ENCODE measurements around the gene CXorf49B.
"Not testable (repeated sequence)": the region's sequence is repeated elsewhere in the genome, so short reads cannot be mapped to it uniquely, and the experiment has no call there.

Gene CXorf49B

DNA sequence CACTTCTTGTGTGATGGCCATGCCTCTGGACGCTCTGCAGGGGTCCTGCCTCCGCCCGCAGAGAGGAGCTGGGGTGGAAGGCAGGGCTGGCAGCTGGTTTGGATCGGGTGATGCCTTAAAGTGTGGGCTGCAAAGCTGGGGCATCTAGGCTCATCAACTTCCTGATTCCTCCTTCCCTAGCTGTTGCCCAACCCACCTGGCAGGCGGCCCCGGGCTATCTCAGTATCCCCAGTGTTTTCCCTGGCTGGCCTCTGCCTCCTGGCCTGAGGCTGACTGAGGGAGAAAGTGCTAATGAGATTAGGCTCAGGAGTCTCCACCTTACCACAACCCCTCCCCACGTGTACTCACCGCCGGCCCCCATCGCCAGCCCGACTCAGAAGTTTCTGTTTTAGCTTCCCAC lies 1.7 kb downstream of the CXorf49B start:
- not testable (repeated sequence) for DNase-seq; H3K79me1 ChIP-seq (ENCODE audit: low read length); H3K4me1 ChIP-seq (ENCODE audit: control insufficient read depth in 1 of 2, insufficient read depth in 2 of 2, low read length in 2 of 2); H3K27ac ChIP-seq (ENCODE audit: low read depth, low read length); H2AK5ac ChIP-seq (ENCODE audit: low read length); H3K36me3 ChIP-seq (ENCODE audit: control insufficient read depth in 1 of 2, insufficient read depth in 2 of 2, low read length in 2 of 2); H3K4me3 ChIP-seq (ENCODE audit: low read depth, low read length); H2BK120ac ChIP-seq (ENCODE audit: insufficient read depth, low read length, poor library complexity); H3K18ac ChIP-seq (ENCODE audit: low read length); H2BK5ac ChIP-seq (ENCODE audit: low read depth, low read length, poor library complexity); H3K79me2 ChIP-seq (ENCODE audit: control insufficient read depth, insufficient read depth, low read length, poor library complexity); H4K8ac ChIP-seq (ENCODE audit: low read depth, low read length); H3K27me3 ChIP-seq (ENCODE audit: insufficient read depth, low read length); H3K4me2 ChIP-seq (ENCODE audit: low read length); H4K12ac ChIP-seq (ENCODE audit: low read depth, low read length); H4K91ac ChIP-seq (ENCODE audit: low read depth, low read length); H2AFZ ChIP-seq (ENCODE audit: insufficient read depth, low read length, poor library complexity); H3K14ac ChIP-seq (ENCODE audit: low read length); H3K4ac ChIP-seq (ENCODE audit: low read depth, low read length); H3K9me3 ChIP-seq (ENCODE audit: insufficient read depth, low read depth, low read length); H2BK12ac ChIP-seq (ENCODE audit: low read length); H3K9ac ChIP-seq (ENCODE audit: low read length); H3K23ac ChIP-seq (ENCODE audit: low read length)
- no CpG with 5 or more reads among the region's 11 CpGs for WGBS (ENCODE audit: extremely low coverage, insufficient coverage, insufficient read length)

DNA sequence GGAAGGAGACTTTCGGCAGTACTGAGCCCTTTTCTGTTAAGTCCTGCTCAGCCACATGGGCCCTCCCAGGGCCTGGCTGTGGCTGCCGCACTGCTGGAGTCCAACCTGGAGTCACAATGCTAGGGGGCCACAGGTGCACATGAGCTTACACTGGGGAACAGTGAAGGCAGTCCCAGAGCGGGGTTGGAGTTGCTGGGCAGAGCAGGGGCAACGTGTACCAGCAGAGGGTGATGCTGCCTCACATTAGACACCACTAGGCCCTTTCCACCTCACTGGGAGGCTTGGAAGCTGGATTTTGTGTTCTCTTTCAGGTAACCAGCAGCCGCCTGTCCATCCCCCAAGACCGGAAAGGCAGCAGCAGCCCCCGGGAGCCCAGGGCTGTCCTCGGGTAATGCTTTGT lies 2.5 kb downstream of the CXorf49B start:
- H3K4ac ChIP-seq (ENCODE audit: low read depth, low read length); H3K4me1 ChIP-seq (ENCODE audit: control insufficient read depth in 1 of 2, insufficient read depth in 2 of 2, low read length in 2 of 2); H3K27me3 ChIP-seq (ENCODE audit: insufficient read depth, low read length); H3K36me3 ChIP-seq (ENCODE audit: control insufficient read depth in 1 of 2, insufficient read depth in 2 of 2, low read length in 2 of 2); H3K79me1 ChIP-seq (ENCODE audit: low read length); H2AK5ac ChIP-seq (ENCODE audit: low read length); H4K12ac ChIP-seq (ENCODE audit: low read depth, low read length); H3K14ac ChIP-seq (ENCODE audit: low read length); H3K27ac ChIP-seq (ENCODE audit: low read depth, low read length); H3K4me3 ChIP-seq (ENCODE audit: low read depth, low read length); H3K9me3 ChIP-seq (ENCODE audit: insufficient read depth, low read depth, low read length); H2AFZ ChIP-seq (ENCODE audit: insufficient read depth, low read length, poor library complexity); H4K8ac ChIP-seq (ENCODE audit: low read depth, low read length); H2BK120ac ChIP-seq (ENCODE audit: insufficient read depth, low read length, poor library complexity); H4K91ac ChIP-seq (ENCODE audit: low read depth, low read length); H2BK12ac ChIP-seq (ENCODE audit: low read length); DNase-seq; H3K23ac ChIP-seq (ENCODE audit: low read length); H2BK5ac ChIP-seq (ENCODE audit: low read depth, low read length, poor library complexity); H3K4me2 ChIP-seq (ENCODE audit: low read length); H3K79me2 ChIP-seq (ENCODE audit: control insufficient read depth, insufficient read depth, low read length, poor library complexity); H3K9ac ChIP-seq (ENCODE audit: low read length); H3K18ac ChIP-seq (ENCODE audit: low read length): not testable (repeated sequence)
- no CpG with 5 or more reads among the region's 8 CpGs for WGBS (ENCODE audit: extremely low coverage, insufficient coverage, insufficient read length)

- H2AFZ ChIP-seq (ENCODE audit: insufficient read depth, low read length, poor library complexity); H2BK12ac ChIP-seq (ENCODE audit: low read length); H3K36me3 ChIP-seq (ENCODE audit: control insufficient read depth in 1 of 2, insufficient read depth in 2 of 2, low read length in 2 of 2); H4K12ac ChIP-seq (ENCODE audit: low read depth, low read length); H3K23ac ChIP-seq (ENCODE audit: low read length); H4K91ac ChIP-seq (ENCODE audit: low read depth, low read length); H3K9me3 ChIP-seq (ENCODE audit: insufficient read depth, low read depth, low read length); H3K27me3 ChIP-seq (ENCODE audit: insufficient read depth, low read length); H4K8ac ChIP-seq (ENCODE audit: low read depth, low read length); H3K4me2 ChIP-seq (ENCODE audit: low read length); H3K9ac ChIP-seq (ENCODE audit: low read length); H2AK5ac ChIP-seq (ENCODE audit: low read length); H3K18ac ChIP-seq (ENCODE audit: low read length); H3K27ac ChIP-seq (ENCODE audit: low read depth, low read length); H3K79me1 ChIP-seq (ENCODE audit: low read length); H3K4me3 ChIP-seq (ENCODE audit: low read depth, low read length); H3K4me1 ChIP-seq (ENCODE audit: control insufficient read depth in 1 of 2, insufficient read depth in 2 of 2, low read length in 2 of 2); H2BK120ac ChIP-seq (ENCODE audit: insufficient read depth, low read length, poor library complexity); DNase-seq; H3K79me2 ChIP-seq (ENCODE audit: control insufficient read depth, insufficient read depth, low read length, poor library complexity); H3K4ac ChIP-seq (ENCODE audit: low read depth, low read length); H2BK5ac ChIP-seq (ENCODE audit: low read depth, low read length, poor library complexity); H3K14ac ChIP-seq (ENCODE audit: low read length): not testable (repeated sequence)
- no CpG with 5 or more reads among the region's 14 CpGs for WGBS (ENCODE audit: extremely low coverage, insufficient coverage, insufficient read length)
These were observed 4.0 kb downstream of the CXorf49B start for GRCh38 chrX:71767134-71767533.

GRCh38 chrX:71778322-71778721 lies 15.2 kb downstream of the CXorf49B start:
- not testable (repeated sequence) for H4K8ac ChIP-seq (ENCODE audit: low read depth, low read length); H2AFZ ChIP-seq (ENCODE audit: insufficient read depth, low read length, poor library complexity)
- no CpG with 5 or more reads among the region's 12 CpGs for WGBS (ENCODE audit: extremely low coverage, insufficient coverage, insufficient read length)

More at GRCh38 chrX:71778322-71778721, 15.2 kb downstream of the CXorf49B start:
- not testable (repeated sequence) for H2BK120ac ChIP-seq (ENCODE audit: insufficient read depth, low read length, poor library complexity); H3K79me2 ChIP-seq (ENCODE audit: control insufficient read depth, insufficient read depth, low read length, poor library complexity); H3K36me3 ChIP-seq (ENCODE audit: control insufficient read depth in 1 of 2, insufficient read depth in 2 of 2, low read length in 2 of 2); H3K9ac ChIP-seq (ENCODE audit: low read length); H3K27ac ChIP-seq (ENCODE audit: low read depth, low read length); H2BK5ac ChIP-seq (ENCODE audit: low read depth, low read length, poor library complexity); H3K4ac ChIP-seq (ENCODE audit: low read depth, low read length); H3K4me1 ChIP-seq (ENCODE audit: control insufficient read depth in 1 of 2, insufficient read depth in 2 of 2, low read length in 2 of 2); H3K9me3 ChIP-seq (ENCODE audit: insufficient read depth, low read depth, low read length); H3K23ac ChIP-seq (ENCODE audit: low read length); H2AK5ac ChIP-seq (ENCODE audit: low read length); H4K12ac ChIP-seq (ENCODE audit: low read depth, low read length); H3K4me3 ChIP-seq (ENCODE audit: low read depth, low read length); H3K14ac ChIP-seq (ENCODE audit: low read length); H4K91ac ChIP-seq (ENCODE audit: low read depth, low read length); H3K27me3 ChIP-seq (ENCODE audit: insufficient read depth, low read length); H3K79me1 ChIP-seq (ENCODE audit: low read length); H3K4me2 ChIP-seq (ENCODE audit: low read length); H2BK12ac ChIP-seq (ENCODE audit: low read length); DNase-seq; H3K18ac ChIP-seq (ENCODE audit: low read length)

Data from trophoblast cell (in vitro differentiated cells and primary cell).